ENCODE measurements around the gene DNAAF9.

- no peak for TF ChIP-seq POLR2A (IDR thresholded peaks at IDR 0.05; ENCODE audit: low read depth)
- TF ChIP-seq POLR2AphosphoS5 (IDR thresholded peaks at IDR 0.05), result no peak
- TF ChIP-seq CTCF (IDR thresholded peaks at IDR 0.05), result no peak
Observed at GRCh38 chr20:3414122-3414521, 6.7 kb upstream of the DNAAF9 start.

All from esophagus muscularis mucosa (tissue), 3 donors.